WTC11 (cell line): ENCODE measurements around the gene FAXDC2. TPM values are rescaled to one million over a fixed set of nuclear protein-coding genes. Genes with fewer than 3 reads are reported as not detected.
"Not testable (repeated sequence)": the region's sequence is repeated elsewhere in the genome, so short reads cannot be mapped to it uniquely, and the experiment has no call there.

ENCODE experiments used
- ATAC-seq: fragments of 200-7000 bp; cut with Tn5 transposase; 2 replicates; pipeline ENCODE4 v1.10.0; 2021; ENCODE audit warnings: mild to moderate bottlenecking, moderate library complexity
- CTCF ChIA-PET: fragments of 300-600 bp; sonication (Branson Sonifier 250); formaldehyde crosslinking; loops from one replicate; lab custom pipeline; 2021; ENCODE audit warnings: antibody characterized with exemption; lab: Charles Lee
- POLR2A ChIA-PET: fragments of 350-600 bp; sonication (Branson Sonifier 250); formaldehyde crosslinking; loops from one replicate; lab custom pipeline; 2021; ENCODE audit warnings: antibody characterized with exemption; lab: Charles Lee
- DNase-seq: peaks from one replicate; pipeline ENCODE4 v3.0.0; 2021; ENCODE audit warnings: low spot score
- H3K27ac Mint-ChIP-seq: 2 replicates; pipeline ENCODE4 v1.8.0; 2021; ENCODE audit warnings: mixed read lengths
- H3K27me3 Mint-ChIP-seq: 2 replicates; pipeline ENCODE4 v1.8.0; 2021; ENCODE audit warnings: low read depth, mild to moderate bottlenecking, moderate library complexity, mixed read lengths
- H3K36me3 Mint-ChIP-seq: 2 replicates; pipeline ENCODE4 v1.8.0; 2021; ENCODE audit warnings: mixed read lengths
- H3K4me1 Mint-ChIP-seq: 2 replicates; pipeline ENCODE4 v1.8.0; 2022; ENCODE audit warnings: mixed read lengths
- H3K4me3 Mint-ChIP-seq: 2 replicates; pipeline ENCODE4 v1.8.0; 2021; ENCODE audit warnings: mild to moderate bottlenecking, moderate library complexity, mixed read lengths
- H3K9me3 Mint-ChIP-seq: 2 replicates; pipeline ENCODE4 v1.8.0; 2021; ENCODE audit warnings: mixed read lengths
- ARID4B ChIP-seq: sonication (generic); formaldehyde crosslinking; IDR thresholded peaks from 2 replicates; pipeline ENCODE4 v1.8.0; 2023; ENCODE audit warnings: missing genetic modification reagents, mild to moderate bottlenecking, borderline replicate concordance
- ERG ChIP-seq: fragments of 250-450 bp; sonication (Bioruptor Pico); IDR thresholded peaks from 2 replicates; pipeline ENCODE4 v1.8.0; 2021; ENCODE audit warnings: mild to moderate bottlenecking
- ESRRA ChIP-seq: sonication (generic); formaldehyde crosslinking; IDR thresholded peaks from 2 replicates; pipeline ENCODE4 v1.8.1; 2022; ENCODE audit warnings: mild to moderate bottlenecking, missing genetic modification reagents, borderline replicate concordance
- ETV6 ChIP-seq: sonication (generic); formaldehyde crosslinking; IDR thresholded peaks from 2 replicates; pipeline ENCODE4 v1.8.1; 2022; ENCODE audit warnings: mild to moderate bottlenecking, missing genetic modification reagents
- FOXJ3 ChIP-seq: sonication (generic); formaldehyde crosslinking; IDR thresholded peaks from 2 replicates; pipeline ENCODE4 v1.9.0; 2021; ENCODE audit warnings: missing genetic modification reagents, mild to moderate bottlenecking, borderline replicate concordance
- GABPB1 ChIP-seq: sonication (generic); formaldehyde crosslinking; IDR thresholded peaks from 2 replicates; pipeline ENCODE4 v1.8.1; 2023; ENCODE audit warnings: mild to moderate bottlenecking, missing genetic modification reagents
- GRHL2 ChIP-seq: fragments of 250-450 bp; sonication (Bioruptor Pico); IDR thresholded peaks from 2 replicates; pipeline ENCODE4 v1.8.0; 2022; ENCODE audit warnings: mild to moderate bottlenecking, moderate library complexity; ENCODE audit not compliant: insufficient replicate concordance, severe bottlenecking
- GTF2I ChIP-seq: fragments of 250-450 bp; sonication (Bioruptor Pico); conservative IDR thresholded peaks from 2 replicates; pipeline ENCODE4 v1.4.0; 2021; ENCODE audit warnings: mild to moderate bottlenecking
- IRF2 ChIP-seq: sonication (generic); formaldehyde crosslinking; IDR thresholded peaks from 2 replicates; pipeline ENCODE4 v1.8.0; 2022; ENCODE audit warnings: low read depth, missing genetic modification reagents, borderline replicate concordance
- MXD4 ChIP-seq: fragments of 250-450 bp; sonication (Bioruptor Pico); IDR thresholded peaks from 2 replicates; pipeline ENCODE4 v1.8.0; 2021; ENCODE audit warnings: mild to moderate bottlenecking, moderate library complexity, borderline replicate concordance
- STAT6 ChIP-seq: sonication (generic); formaldehyde crosslinking; conservative IDR thresholded peaks from 2 replicates; pipeline ENCODE4 v1.8.1; 2023; ENCODE audit warnings: mild to moderate bottlenecking, low read depth, missing genetic modification reagents, moderate library complexity
- TCF7 ChIP-seq: sonication (generic); formaldehyde crosslinking; IDR thresholded peaks from 2 replicates; pipeline ENCODE4 v1.8.0; 2022; ENCODE audit warnings: mild to moderate bottlenecking, low read depth, missing genetic modification reagents, moderate library complexity
- TEAD1 ChIP-seq: sonication (generic); formaldehyde crosslinking; IDR thresholded peaks from 2 replicates; pipeline ENCODE4 v1.8.0; 2022; ENCODE audit warnings: mild to moderate bottlenecking, missing genetic modification reagents
- TP53 ChIP-seq: sonication (generic); formaldehyde crosslinking; IDR thresholded peaks from 2 replicates; pipeline ENCODE4 v1.8.1; 2023; ENCODE audit warnings: mild to moderate bottlenecking, missing genetic modification reagents
- ZNF138 ChIP-seq: sonication (generic); formaldehyde crosslinking; conservative IDR thresholded peaks from 2 replicates; pipeline ENCODE4 v1.8.1; 2022; ENCODE audit warnings: mild to moderate bottlenecking, moderate library complexity, missing genetic modification reagents
- ZNF232 ChIP-seq: sonication (generic); formaldehyde crosslinking; IDR thresholded peaks from 2 replicates; pipeline ENCODE4 v1.8.0; 2022; ENCODE audit warnings: mild to moderate bottlenecking, missing genetic modification reagents
- total RNA-seq: library from RNA; stranded (reverse); gene quantifications from 3 replicates; pipeline ENCODE4 v1.2.3, GENCODE V29; 2021
- TF ChIP-seq, protein P1 (sequence below): sonication (generic); formaldehyde crosslinking; IDR thresholded peaks from 2 replicates; pipeline ENCODE4 v1.8.0; 2022; ENCODE audit warnings: mild to moderate bottlenecking, missing genetic modification reagents
- TF ChIP-seq, protein P2 (sequence below): sonication (generic); formaldehyde crosslinking; IDR thresholded peaks from 2 replicates; pipeline ENCODE4 v1.8.0; 2022; ENCODE audit warnings: mild to moderate bottlenecking, missing genetic modification reagents

Gene FAXDC2
- total RNA-seq, 1 experiment from 2014 or later, result 3.9 TPM

DNA sequence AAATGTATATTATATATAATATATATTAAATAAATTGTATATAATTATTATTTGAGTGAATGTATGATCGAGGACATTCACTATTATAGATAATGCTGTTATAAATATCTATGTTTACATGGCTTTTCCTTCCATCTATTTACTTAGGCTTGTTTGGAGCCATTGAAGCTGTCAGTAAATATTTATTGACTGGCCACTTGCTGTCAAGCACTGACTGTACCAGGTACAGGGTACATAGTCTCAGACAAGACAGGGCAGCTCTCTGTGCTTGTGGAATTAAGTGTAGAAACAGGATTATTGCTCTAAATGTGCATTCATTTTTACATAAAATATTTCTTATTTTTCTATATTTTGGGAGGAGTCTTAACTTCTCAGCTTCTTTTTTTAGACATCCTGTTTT is 16.4 kb downstream of the FAXDC2 start:
- no peak for DNase-seq
- no peak overlapping the region for H3K4me3 Mint-ChIP-seq
- TF ChIP-seq ETV6 (CRISPR knock-in tag), result no peak
- no peak for TF ChIP-seq ARID4B (CRISPR knock-in tag)
- TF ChIP-seq GRHL2 (CRISPR knock-in tag), result no peak
- TF ChIP-seq TP53 (CRISPR knock-in tag), result no peak
- TF ChIP-seq GTF2I (CRISPR knock-in tag), result no peak
- TF ChIP-seq GABPB1, result no peak
- TF ChIP-seq, protein P1, sequence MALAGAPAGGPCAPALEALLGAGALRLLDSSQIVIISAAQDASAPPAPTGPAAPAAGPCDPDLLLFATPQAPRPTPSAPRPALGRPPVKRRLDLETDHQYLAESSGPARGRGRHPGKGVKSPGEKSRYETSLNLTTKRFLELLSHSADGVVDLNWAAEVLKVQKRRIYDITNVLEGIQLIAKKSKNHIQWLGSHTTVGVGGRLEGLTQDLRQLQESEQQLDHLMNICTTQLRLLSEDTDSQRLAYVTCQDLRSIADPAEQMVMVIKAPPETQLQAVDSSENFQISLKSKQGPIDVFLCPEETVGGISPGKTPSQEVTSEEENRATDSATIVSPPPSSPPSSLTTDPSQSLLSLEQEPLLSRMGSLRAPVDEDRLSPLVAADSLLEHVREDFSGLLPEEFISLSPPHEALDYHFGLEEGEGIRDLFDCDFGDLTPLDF, result no peak
- no peak for TF ChIP-seq MXD4 (CRISPR knock-in tag)
- TF ChIP-seq TEAD1 (CRISPR knock-in tag), result no peak
- TF ChIP-seq FOXJ3, result no peak
- no peak for TF ChIP-seq ESRRA (CRISPR knock-in tag)
- TF ChIP-seq ZNF138 (CRISPR knock-in tag), result no peak
- no peak for TF ChIP-seq IRF2
- TF ChIP-seq ZNF232 (CRISPR knock-in tag), result no peak
- TF ChIP-seq, all 79 proteins: peak for 0
- no peaks in the 10 kb centered on the region for H3K4me1 Mint-ChIP-seq
- H3K36me3 Mint-ChIP-seq, result peaks cover 21% of the 10 kb centered on the region
- CTCF ChIA-PET, result interaction anchor here (1.1 kb wide), 1 partner anchor 184 kb away, joined by 3 read pairs; no protein-coding TSS in a partner anchor
- no peaks in the 10 kb centered on the region for H3K27me3 Mint-ChIP-seq
- POLR2A ChIA-PET, result no interaction called here
- H3K27ac Mint-ChIP-seq, result no peak overlapping the region
- no peaks in the 10 kb centered on the region for H3K9me3 Mint-ChIP-seq
- ATAC-seq, result no peak

GRCh38 chr5:154832804-154833203 is 17.6 kb downstream of the FAXDC2 start:
- DNase-seq, H3K4me1 Mint-ChIP-seq, POLR2A ChIA-PET, H3K27ac Mint-ChIP-seq, ATAC-seq, CTCF ChIA-PET, H3K27me3 Mint-ChIP-seq, H3K9me3 Mint-ChIP-seq, H3K4me3 Mint-ChIP-seq: not testable (repeated sequence)
- H3K36me3 Mint-ChIP-seq, result peaks cover 24% of the 10 kb centered on the region

- DNase-seq (no peak), ATAC-seq (no peak)
- no peaks in the 10 kb centered on the region for H3K4me1 Mint-ChIP-seq
- H3K27ac Mint-ChIP-seq, result no peak overlapping the region
- H3K4me3 Mint-ChIP-seq, result no peak overlapping the region
- CTCF ChIA-PET, result no interaction called here
- no peaks in the 10 kb centered on the region for H3K9me3 Mint-ChIP-seq
- H3K36me3 Mint-ChIP-seq, result peaks cover 27% of the 10 kb centered on the region
- no peaks in the 10 kb centered on the region for H3K27me3 Mint-ChIP-seq
- POLR2A ChIA-PET, result no interaction called here
- TF ChIP-seq STAT6 (CRISPR knock-in tag) (no peak), ARID4B (CRISPR knock-in tag) (no peak), ERG (CRISPR knock-in tag) (no peak), TCF7 (CRISPR knock-in tag) (no peak)
- TF ChIP-seq, protein P2, sequence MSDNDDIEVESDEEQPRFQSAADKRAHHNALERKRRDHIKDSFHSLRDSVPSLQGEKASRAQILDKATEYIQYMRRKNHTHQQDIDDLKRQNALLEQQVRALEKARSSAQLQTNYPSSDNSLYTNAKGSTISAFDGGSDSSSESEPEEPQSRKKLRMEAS (CRISPR knock-in tag), result no peak
These were observed 19.0 kb downstream of the FAXDC2 start for GRCh38 chr5:154831451-154831850.
